ACC112 (cell line): ENCODE data around the gene ZBTB21.
A peak's percentile ranks its signal among the peaks of the same experiment; 100 is the strongest.

Experiments used
- H2AFZ ChIP-seq: fragments of 200-600 bp; sonication (generic); one replicate; pipeline ENCODE4 v1.6.0; 2017; ENCODE audit warnings: antibody characterized with exemption, low read length; ENCODE audit not compliant: unreplicated experiment
- H3K27ac ChIP-seq: fragments of 200-600 bp; sonication (generic); 2 replicates; pipeline ENCODE4 v1.5.1; 2014; ENCODE audit warnings: low read depth, mild to moderate bottlenecking, antibody characterized with exemption, low read length, moderate library complexity
- H3K27me3 ChIP-seq: fragments of 200-600 bp; sonication (generic); 2 replicates; pipeline ENCODE4 v1.6.1; 2014; ENCODE audit warnings: mild to moderate bottlenecking, antibody characterized with exemption, low read length, moderate library complexity, mixed read lengths; ENCODE audit not compliant: insufficient read depth
- H3K36me3 ChIP-seq: fragments of 200-600 bp; sonication (generic); 2 replicates; pipeline ENCODE4 v1.6.1; 2016; ENCODE audit warnings: mild to moderate bottlenecking, antibody characterized with exemption, low read length, moderate library complexity, mixed read lengths; ENCODE audit not compliant: insufficient read depth
- H3K4me1 ChIP-seq: fragments of 200-600 bp; sonication (generic); one replicate; pipeline ENCODE4 v1.6.1; 2016; ENCODE audit warnings: low read length, mixed read lengths; ENCODE audit not compliant: insufficient read depth, unreplicated experiment, control insufficient read depth
- H3K4me3 ChIP-seq: fragments of 200-600 bp; sonication (generic); 2 replicates; pipeline ENCODE4 v1.5.1; 2014; ENCODE audit warnings: mild to moderate bottlenecking, low read depth, low read length
- H3K79me2 ChIP-seq: fragments of 200-600 bp; sonication (generic); one replicate; pipeline ENCODE4 v1.6.0; 2016; ENCODE audit warnings: low read length; ENCODE audit not compliant: control insufficient read depth, unreplicated experiment, insufficient read depth

The ZBTB21 gene

GRCh38 chr21:42009831-42010506, at the start of gene ZBTB21:
Gene ZBTB21, minus strand, starts transcription at chr21:42010360. Its CDS starts 16,265 bp downstream, at chr21:41994095.
- Histone ChIP-seq H3K27me3 (no peaks in the 10 kb centered on the region), H3K36me3 (no peaks in the 10 kb centered on the region), H2AFZ (peak within 1 kb of the TSS; percentile 90), H3K4me3 (peak within 1 kb of the TSS; percentile 81), H3K4me1 (peaks cover 3% of the 10 kb centered on the region), H3K27ac (peak within 1 kb of the TSS; percentile 98), H3K79me2 (peaks cover 34% of the 10 kb centered on the region)

- no peak overlapping the region for H3K27ac ChIP-seq
- H3K36me3 ChIP-seq, result no peaks in the 10 kb centered on the region
- H3K27me3 ChIP-seq, result peaks cover 31% of the 10 kb centered on the region
- no peaks in the 10 kb centered on the region for H3K79me2 ChIP-seq
- H2AFZ ChIP-seq, result no peak overlapping the region
- no peaks in the 10 kb centered on the region for H3K4me1 ChIP-seq
- H3K4me3 ChIP-seq, result no peak overlapping the region
These were observed 49.6 kb upstream of the ZBTB21 start for GRCh38 chr21:42059721-42060120.

- no peak overlapping the region for H3K4me3 ChIP-seq
- H3K4me1 ChIP-seq, result no peaks in the 10 kb centered on the region
- H3K79me2 ChIP-seq, result no peaks in the 10 kb centered on the region
- peaks cover 33% of the 10 kb centered on the region for H3K27me3 ChIP-seq
- no peaks in the 10 kb centered on the region for H3K36me3 ChIP-seq
- no peak overlapping the region for H2AFZ ChIP-seq
- H3K27ac ChIP-seq, result no peak overlapping the region
These were observed 49.0 kb upstream of the ZBTB21 start for GRCh38 chr21:42059141-42059540.

- no peaks in the 10 kb centered on the region for H3K79me2 ChIP-seq
- no peak overlapping the region for H3K27ac ChIP-seq
- peaks cover 28% of the 10 kb centered on the region for H3K27me3 ChIP-seq
- H3K4me1 ChIP-seq, result no peaks in the 10 kb centered on the region
- H2AFZ ChIP-seq, result no peak overlapping the region
- no peaks in the 10 kb centered on the region for H3K36me3 ChIP-seq
- H3K4me3 ChIP-seq, result no peak overlapping the region
These were observed 48.5 kb upstream of the ZBTB21 start for GRCh38 chr21:42058631-42059111.

- Histone ChIP-seq H3K4me1 (no peaks in the 10 kb centered on the region), H3K27ac (no peak overlapping the region)
These were observed 47.8 kb upstream of the ZBTB21 start for GRCh38 chr21:42057851-42058437.

GRCh38 chr21:42056996-42057689, 47.0 kb upstream of the ZBTB21 start:
- no peak overlapping the region for H3K27ac ChIP-seq
- H3K27me3 ChIP-seq, result peaks cover 22% of the 10 kb centered on the region
- H3K4me1 ChIP-seq, result no peaks in the 10 kb centered on the region
- no peak overlapping the region for H2AFZ ChIP-seq
- no peaks in the 10 kb centered on the region for H3K36me3 ChIP-seq
- H3K4me3 ChIP-seq, result no peak overlapping the region
- H3K79me2 ChIP-seq, result no peaks in the 10 kb centered on the region

More at GRCh38 chr21:42057851-42058437, 47.8 kb upstream of the ZBTB21 start:
- H3K27me3 ChIP-seq, result peaks cover 26% of the 10 kb centered on the region
- H2AFZ ChIP-seq, result no peak overlapping the region
- no peak overlapping the region for H3K4me3 ChIP-seq
- no peaks in the 10 kb centered on the region for H3K79me2 ChIP-seq
- H3K36me3 ChIP-seq, result no peaks in the 10 kb centered on the region

- Histone ChIP-seq H3K27me3 (peaks cover 22% of the 10 kb centered on the region), H3K4me3 (no peak overlapping the region), H3K36me3 (no peaks in the 10 kb centered on the region), H3K27ac (no peak overlapping the region), H3K79me2 (no peaks in the 10 kb centered on the region), H2AFZ (no peak overlapping the region), H3K4me1 (no peaks in the 10 kb centered on the region)
These were observed 46.3 kb upstream of the ZBTB21 start for GRCh38 chr21:42056468-42056867.

- no peak overlapping the region for H3K27ac ChIP-seq
- peaks cover 22% of the 10 kb centered on the region for H3K27me3 ChIP-seq
- no peak overlapping the region for H3K4me3 ChIP-seq
- no peak overlapping the region for H2AFZ ChIP-seq
- no peaks in the 10 kb centered on the region for H3K36me3 ChIP-seq
- H3K4me1 ChIP-seq, result no peaks in the 10 kb centered on the region
- no peaks in the 10 kb centered on the region for H3K79me2 ChIP-seq
These were observed 45.3 kb upstream of the ZBTB21 start for GRCh38 chr21:42055425-42055824.

- no peaks in the 10 kb centered on the region for H3K36me3 ChIP-seq
- H3K4me3 ChIP-seq, result no peak overlapping the region
- no peaks in the 10 kb centered on the region for H3K79me2 ChIP-seq
- H3K4me1 ChIP-seq, result peaks cover 6% of the 10 kb centered on the region
- no peak overlapping the region for H3K27ac ChIP-seq
- H2AFZ ChIP-seq, result no peak overlapping the region
- H3K27me3 ChIP-seq, result peaks cover 18% of the 10 kb centered on the region
These were observed 41.6 kb upstream of the ZBTB21 start for GRCh38 chr21:42051788-42052187.

GRCh38 chr21:42049578-42050430, 39.6 kb upstream of the ZBTB21 start:
- Histone ChIP-seq H3K4me1 (peaks cover 6% of the 10 kb centered on the region), H3K4me3 (no peak overlapping the region), H3K79me2 (no peaks in the 10 kb centered on the region), H3K27ac (no peak overlapping the region), H3K27me3 (peaks cover 10% of the 10 kb centered on the region), H2AFZ (no peak overlapping the region), H3K36me3 (no peaks in the 10 kb centered on the region)
